ENCODE data around the gene MPEG1. TPM values are rescaled to one million over a fixed set of nuclear protein-coding genes. Genes with fewer than 3 reads are reported as not detected.

MPEG1 gene
- total and polyA plus RNA-seq, 2 of the 4 experiments (the other 2 are of a cell fraction), result not detected

DNA sequence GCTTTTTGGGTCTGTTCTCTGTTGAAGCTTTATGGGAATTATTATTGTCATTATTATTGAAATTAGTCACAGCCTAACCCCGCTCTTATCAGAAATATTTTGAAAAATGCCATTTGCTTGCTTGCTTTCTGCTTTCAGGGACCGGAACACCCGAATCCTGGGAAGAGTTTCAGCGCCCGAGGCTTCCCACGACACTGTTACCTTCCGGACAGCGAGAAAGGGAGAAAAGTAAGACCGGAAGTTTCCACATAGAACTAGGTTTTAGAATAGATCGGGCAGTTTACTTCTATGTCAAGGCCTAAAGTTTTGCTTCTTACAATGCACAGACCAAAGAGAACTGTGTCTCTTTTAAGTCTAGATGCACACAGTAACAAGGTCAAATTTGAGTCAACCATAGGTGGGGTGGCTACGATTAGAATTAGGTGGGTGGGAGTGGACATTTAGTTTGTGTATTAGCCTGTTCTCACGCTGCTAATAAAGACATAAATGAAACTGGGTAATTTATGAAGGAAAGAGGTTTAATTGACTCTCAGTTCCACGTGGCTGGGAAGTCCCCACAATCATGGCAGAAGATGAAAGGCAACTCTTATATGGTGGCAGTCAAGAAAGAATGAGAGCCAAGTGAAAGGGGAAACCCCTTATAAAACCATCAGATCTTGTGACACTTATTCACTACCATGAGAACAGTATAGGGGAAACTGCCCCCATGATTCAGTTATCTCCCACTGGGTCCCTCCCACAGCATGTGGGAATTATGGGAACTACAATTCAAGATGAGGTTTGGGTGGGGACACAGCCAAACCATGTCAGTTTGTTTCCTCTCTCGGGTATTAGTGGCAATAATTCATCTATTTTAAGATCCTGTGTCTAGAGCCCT lies 12.9 kb downstream of the MPEG1 start (continued):
- no peak for TF ChIP-seq CHD1 (IDR thresholded peaks at IDR 0.05; ENCODE audit: low read depth, low read length)

DNA sequence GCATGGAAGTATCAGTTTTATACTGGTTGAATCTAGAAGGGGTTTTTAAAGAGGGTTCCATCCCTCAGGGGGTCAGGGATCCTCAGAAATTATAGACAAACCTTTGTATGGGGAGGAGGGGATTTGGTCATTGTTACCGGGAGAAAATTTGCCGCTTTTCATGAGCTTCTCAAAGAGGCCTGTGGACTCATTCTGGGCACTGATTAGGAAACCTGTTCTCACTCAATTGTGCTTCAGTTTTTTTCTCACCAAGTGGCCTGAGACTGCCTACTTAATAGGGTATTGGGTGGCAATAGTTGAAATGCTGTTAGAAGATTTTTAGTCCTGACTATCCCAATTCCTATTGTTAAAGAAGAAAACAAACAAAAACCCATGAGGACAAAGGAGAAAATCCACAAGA lies 14.0 kb downstream of the MPEG1 start:
- H3K36me3 ChIP-seq (ENCODE audit: control insufficient read depth, insufficient read depth, low read length), result peaks cover 39% of the 10 kb centered on the region
- H3K4ac ChIP-seq (ENCODE audit: low read depth, low read length), result no peak overlapping the region
- peaks cover 8% of the 10 kb centered on the region; the same call in 1 of the 2 replicates for H3K9me1 ChIP-seq (ENCODE audit: insufficient read depth, low read length)
- no peaks in the 10 kb centered on the region for H3K27me3 ChIP-seq (ENCODE audit: control insufficient read depth, insufficient read depth, low read length)
- H4K91ac ChIP-seq (ENCODE audit: insufficient read depth, low read depth, low read length), result no peak overlapping the region
- H3K14ac ChIP-seq (replicated peaks; ENCODE audit: low read depth, low read length), result no peak overlapping the region
- intact Hi-C loops (cut with micrococcal nuclease) (no loop called here), dilution Hi-C loops (cut with HindIII; ENCODE audit: low sequenced_read_pairs, unreplicated experiment) (no loop called here), in situ Hi-C loops (cut with MboI; ENCODE audit: low sequenced_read_pairs) (no loop called here)
- TF ChIP-seq CEBPB (IDR thresholded peaks at IDR 0.05; ENCODE audit: low read depth, low read length) (no peak), RFX5 (IDR thresholded peaks at IDR 0.05; ENCODE audit: low read depth, low read length) (no peak), RAD21 (IDR thresholded peaks at IDR 0.05; ENCODE audit: low read length) (no peak), MXI1 (IDR thresholded peaks at IDR 0.05; ENCODE audit: borderline replicate concordance, low read depth, low read length) (no peak), FOS (IDR thresholded peaks at IDR 0.05; ENCODE audit: low read depth, low read length) (no peak), POLR2A (IDR thresholded peaks at IDR 0.05; ENCODE audit: low read depth, low read length) (no peak), MAZ (IDR thresholded peaks at IDR 0.05; ENCODE audit: borderline replicate concordance, low read depth, low read length) (no peak), BHLHE40 (IDR thresholded peaks at IDR 0.05; ENCODE audit: low read depth, low read length) (no peak), MAFK (IDR thresholded peaks at IDR 0.05; ENCODE audit: low read depth, low read length) (no peak)
- TF ChIP-seq, protein P1, sequence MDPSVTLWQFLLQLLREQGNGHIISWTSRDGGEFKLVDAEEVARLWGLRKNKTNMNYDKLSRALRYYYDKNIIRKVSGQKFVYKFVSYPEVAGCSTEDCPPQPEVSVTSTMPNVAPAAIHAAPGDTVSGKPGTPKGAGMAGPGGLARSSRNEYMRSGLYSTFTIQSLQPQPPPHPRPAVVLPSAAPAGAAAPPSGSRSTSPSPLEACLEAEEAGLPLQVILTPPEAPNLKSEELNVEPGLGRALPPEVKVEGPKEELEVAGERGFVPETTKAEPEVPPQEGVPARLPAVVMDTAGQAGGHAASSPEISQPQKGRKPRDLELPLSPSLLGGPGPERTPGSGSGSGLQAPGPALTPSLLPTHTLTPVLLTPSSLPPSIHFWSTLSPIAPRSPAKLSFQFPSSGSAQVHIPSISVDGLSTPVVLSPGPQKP (IDR thresholded peaks at IDR 0.05; ENCODE audit: borderline replicate concordance, low read depth, low read length), result no peak
- TF ChIP-seq, protein P2, sequence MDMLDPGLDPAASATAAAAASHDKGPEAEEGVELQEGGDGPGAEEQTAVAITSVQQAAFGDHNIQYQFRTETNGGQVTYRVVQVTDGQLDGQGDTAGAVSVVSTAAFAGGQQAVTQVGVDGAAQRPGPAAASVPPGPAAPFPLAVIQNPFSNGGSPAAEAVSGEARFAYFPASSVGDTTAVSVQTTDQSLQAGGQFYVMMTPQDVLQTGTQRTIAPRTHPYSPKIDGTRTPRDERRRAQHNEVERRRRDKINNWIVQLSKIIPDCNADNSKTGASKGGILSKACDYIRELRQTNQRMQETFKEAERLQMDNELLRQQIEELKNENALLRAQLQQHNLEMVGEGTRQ (IDR thresholded peaks at IDR 0.05; ENCODE audit: low read depth, low read length), result no peak
- H2BK20ac ChIP-seq (ENCODE audit: low read depth, low read length), result no peak overlapping the region
- H3K4me2 ChIP-seq (ENCODE audit: low read depth, low read length), result no peak overlapping the region
- no peak overlapping the region for H3K9ac ChIP-seq (ENCODE audit: low read depth, low read length)
- H2AK9ac ChIP-seq (replicated peaks; ENCODE audit: low read depth, low read length, poor library complexity), result no peak overlapping the region
- H3K18ac ChIP-seq (ENCODE audit: low read depth, low read length), result no peak overlapping the region
- WGBS, 2 experiments (ENCODE audit: extremely low coverage in 2 of 2, insufficient read length in 1 of 2), result no CpG with 5 or more reads among the region's 2 CpGs
- H4K20me1 ChIP-seq (ENCODE audit: insufficient read depth, low read length), result no peaks in the 10 kb centered on the region
- H2BK5ac ChIP-seq (ENCODE audit: low read depth, low read length, poor library complexity, severe bottlenecking), result no peak overlapping the region
- H3K9me3 ChIP-seq (ENCODE audit: control insufficient read depth, insufficient read depth, low read length), result no peaks in the 10 kb centered on the region
- H3K23ac ChIP-seq (ENCODE audit: low read depth, low read length), result no peak overlapping the region
- ChIA-PET CTCF (interaction anchor here (1.4 to 2.1 kb wide), 3 partner anchors 12 to 27 kb away, joined by 3 to 10 read pairs (median 4); partner anchors contain the start of gene DTX4), POLR2A (ENCODE audit: unreplicated experiment) (no interaction called here)
- H3K27ac ChIP-seq (ENCODE audit: insufficient read depth, low read length), result no peak overlapping the region
- DNase-seq, result no peak
- H3K79me1 ChIP-seq (ENCODE audit: low read depth in 1 of 2, low read length in 2 of 2), result no peaks in the 10 kb centered on the region
- no peak overlapping the region for H2BK15ac ChIP-seq (ENCODE audit: low read depth, low read length)
- H3K56ac ChIP-seq (ENCODE audit: extremely low read depth, insufficient read depth, low read length), result no peak overlapping the region
- H2BK120ac ChIP-seq (ENCODE audit: low read depth, low read length), result no peak overlapping the region
- no peak overlapping the region for H4K5ac ChIP-seq (ENCODE audit: low read depth, low read length)
- H3K4me3 ChIP-seq (ENCODE audit: insufficient read depth, low read depth, low read length), result no peak overlapping the region
- ATAC-seq (ENCODE audit: low read depth), result no peak
- H2AK5ac ChIP-seq (ENCODE audit: low read depth, low read length), result no peak overlapping the region
- H4K8ac ChIP-seq (ENCODE audit: low read depth in 2 of 2, low read length in 2 of 2), result no peak overlapping the region
- no TSS peak for BruUV-seq (replicated peaks)
- peaks cover 4% of the 10 kb centered on the region; the same call in 1 of the 2 replicates for H3K4me1 ChIP-seq (ENCODE audit: control insufficient read depth, insufficient read depth, low read length)
- no peak overlapping the region for H2AFZ ChIP-seq (replicated peaks; ENCODE audit: low read length, poor library complexity)
